NCI-H146 treated with DMSO at 0.1 percent for 48 hours (cell line): ENCODE measurements around the gene C1orf94.

Experiments used
- DNase-seq: peaks from one replicate; lab custom pipeline; 2025; ENCODE audit not compliant: unreplicated experiment; lab: John Stamatoyannopoulos, UW

The C1orf94 gene

DNA sequence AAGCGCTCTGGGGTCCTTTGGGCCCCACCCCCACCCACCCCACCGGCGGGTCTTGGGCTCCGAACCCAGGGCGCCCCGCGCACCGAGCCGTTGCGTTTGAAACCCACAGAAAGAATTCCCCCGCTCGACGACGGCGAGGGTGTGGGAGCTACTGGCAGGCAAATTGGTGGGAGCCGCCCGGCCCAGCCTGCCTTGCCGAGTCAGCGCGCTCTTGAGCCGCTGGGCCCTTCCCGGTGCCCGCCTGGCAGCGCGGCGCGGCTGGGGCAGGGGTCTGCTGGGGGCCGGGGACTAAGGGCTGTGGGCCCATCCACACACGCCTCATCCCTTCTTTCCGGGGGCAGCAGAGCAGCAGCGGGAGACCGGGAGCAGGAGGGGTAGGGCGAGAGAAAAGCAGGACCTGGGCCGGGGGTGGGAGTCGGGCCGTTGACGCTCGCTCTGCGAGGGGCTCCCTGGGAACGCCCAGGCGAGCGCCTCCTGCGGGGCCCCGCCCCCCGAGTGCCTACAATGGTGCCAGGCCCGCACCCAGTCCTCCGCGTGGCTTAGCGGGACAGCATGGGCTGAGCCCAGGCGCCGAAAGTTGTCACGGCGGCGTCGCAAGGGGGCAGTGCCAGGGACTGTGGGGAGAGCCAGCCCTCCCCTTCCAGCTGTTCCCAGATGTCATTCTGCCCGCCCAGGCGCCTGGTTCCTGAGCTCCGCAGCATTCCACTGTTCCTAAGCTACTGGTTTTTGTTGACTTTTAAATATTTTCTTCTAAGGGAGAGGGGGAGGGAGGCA lies at the start of gene C1orf94:
Gene C1orf94, plus strand, starts transcription at position 78 of the 774 bp plus-strand sequence. CDS start 883 bp downstream, outside the sequence.
- no peak for DNase-seq

DNA sequence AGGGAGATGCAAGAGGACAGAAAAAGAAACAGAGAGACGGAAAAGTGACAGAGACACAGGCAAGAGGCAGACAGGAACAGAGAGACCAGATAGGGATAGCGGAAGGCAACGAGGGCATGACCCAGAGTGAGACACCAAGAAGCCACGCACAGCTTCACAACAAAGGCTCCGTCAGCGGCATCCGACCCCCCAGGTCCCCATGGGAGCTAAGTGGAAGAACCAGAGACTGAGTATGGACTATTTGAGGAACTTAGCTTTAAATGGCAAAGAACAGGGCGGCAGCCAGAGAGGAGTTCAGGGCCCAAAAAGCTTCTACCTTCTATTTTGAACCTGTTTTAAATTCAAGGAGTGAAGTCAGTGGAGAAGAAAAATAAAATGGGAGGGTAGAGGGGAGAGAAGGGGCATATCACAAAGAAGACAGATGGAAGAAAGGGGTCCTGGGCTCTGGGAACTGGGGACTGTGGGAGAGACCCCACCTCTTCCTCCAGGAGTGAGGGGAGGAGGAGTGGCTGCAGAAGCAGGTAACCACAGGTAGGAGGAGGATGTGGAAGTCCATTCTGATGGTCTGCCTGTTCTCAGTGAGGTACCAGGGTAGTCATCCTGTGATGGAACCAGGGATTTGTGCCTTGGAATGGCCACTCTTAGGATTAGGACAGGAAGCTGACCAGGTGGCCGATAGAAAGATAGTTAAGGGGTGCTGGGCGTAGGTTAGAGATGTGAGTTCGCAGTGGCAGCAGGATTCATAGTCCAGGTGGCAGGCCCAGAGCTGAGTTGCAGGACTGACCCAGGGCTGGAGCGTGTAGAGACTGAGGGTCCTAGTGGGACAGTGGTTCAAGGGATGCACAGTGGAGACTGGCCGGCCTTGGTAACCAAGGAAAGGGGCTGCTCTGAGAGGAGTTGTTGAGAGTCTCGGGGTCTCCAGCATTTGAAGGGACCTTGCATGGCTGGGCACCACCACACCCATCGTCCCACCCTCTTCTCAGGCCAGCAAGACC lies 49.4 kb upstream of the C1orf94 start:
- DNase-seq = no peak

- DNase-seq = no peak
These were observed 48.4 kb upstream of the C1orf94 start for GRCh38 chr1:34128186-34128889.

GRCh38 chr1:34129630-34130029 lies 47.1 kb upstream of the C1orf94 start:
- no peak for DNase-seq

- DNase-seq = no peak
These were observed 46.4 kb upstream of the C1orf94 start for GRCh38 chr1:34130306-34130705.

GRCh38 chr1:34131396-34132160 lies 45.1 kb upstream of the C1orf94 start:
- no peak for DNase-seq

DNA sequence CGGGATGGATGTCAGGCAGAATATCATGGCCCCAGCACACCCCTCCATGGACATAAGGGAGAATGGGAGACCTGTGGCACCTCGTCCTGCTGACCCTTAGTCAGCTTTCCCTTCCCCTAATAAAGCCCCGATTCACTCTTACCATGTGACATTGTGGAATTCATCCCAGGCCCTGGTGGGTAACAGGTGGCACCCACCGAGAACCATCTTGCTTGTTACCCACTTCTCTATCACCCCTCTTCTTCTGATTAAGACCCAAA lies 44.6 kb upstream of the C1orf94 start:
- DNase-seq = no peak

DNA sequence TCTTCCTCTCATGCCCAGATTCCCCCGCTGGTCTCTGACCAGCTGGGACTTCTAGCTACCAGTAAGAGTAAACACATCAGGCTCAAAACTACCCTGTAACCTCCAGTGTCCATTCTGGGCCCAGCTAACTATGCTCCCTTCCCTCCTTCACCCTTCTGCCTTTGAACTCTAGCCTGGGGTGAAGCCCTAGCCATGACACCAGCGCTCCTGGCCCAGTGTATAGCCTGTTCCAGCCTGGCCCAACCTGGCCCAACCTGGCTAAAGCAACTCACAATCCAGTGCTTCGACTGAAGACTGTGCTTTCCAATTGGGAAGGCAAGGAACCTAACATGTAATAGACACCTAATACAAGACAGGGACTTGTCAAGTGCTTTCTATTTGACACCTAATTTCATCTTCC lies 39.3 kb upstream of the C1orf94 start:
- no peak for DNase-seq

DNA sequence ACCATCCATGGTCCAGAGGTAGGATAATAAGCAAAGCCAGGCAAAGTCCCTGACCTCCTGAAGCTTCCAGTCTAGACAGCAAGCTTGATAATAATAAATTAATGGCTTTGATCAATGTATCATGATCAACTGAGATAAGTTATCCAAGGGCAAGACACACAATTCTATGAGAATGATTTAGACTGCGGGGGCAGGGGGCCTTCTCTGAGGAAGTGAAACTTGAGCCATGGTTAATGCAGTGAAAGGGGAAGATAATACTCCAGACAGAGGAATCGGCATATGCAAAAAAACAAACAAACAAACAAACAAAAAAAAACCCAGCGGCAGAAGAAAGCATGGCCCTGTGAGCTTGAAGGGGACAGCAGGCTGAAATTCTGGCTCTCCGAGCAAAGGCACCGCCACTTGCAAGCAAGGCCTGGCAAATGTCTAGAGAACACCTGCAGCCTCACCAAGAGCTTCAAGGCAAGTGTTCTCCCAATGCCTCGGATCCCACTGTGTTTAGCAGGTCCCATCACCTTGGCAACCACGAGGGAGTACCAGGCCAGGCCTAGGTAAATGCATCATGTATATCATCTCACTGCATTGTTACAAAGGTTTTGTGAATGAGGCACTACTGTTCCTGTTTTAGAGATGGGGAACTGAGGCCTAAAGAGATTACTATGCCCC lies 36.6 kb upstream of the C1orf94 start:
- DNase-seq = no peak

- no peak for DNase-seq
These were observed 32.7 kb upstream of the C1orf94 start for GRCh38 chr1:34143975-34144374.

DNA sequence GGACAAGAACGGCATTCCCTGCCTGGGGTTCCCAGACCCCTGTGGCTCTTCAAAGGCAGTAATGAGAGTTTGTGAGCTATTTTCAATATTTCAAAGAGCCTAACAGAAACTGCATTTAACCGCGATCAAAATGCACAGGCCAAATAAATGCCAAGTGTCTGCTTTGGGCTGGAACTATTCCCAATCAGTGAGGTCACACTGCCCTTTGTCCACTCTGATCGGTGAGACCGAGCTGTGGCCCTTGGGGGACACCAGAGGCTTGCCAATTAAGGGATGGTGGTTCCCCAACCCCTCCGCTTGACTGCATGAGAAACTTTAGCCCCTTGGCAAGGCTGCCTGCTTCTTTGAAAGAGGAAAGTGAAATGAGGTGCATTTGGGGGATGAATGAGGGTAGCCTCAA lies 31.9 kb upstream of the C1orf94 start:
- DNase-seq = no peak

GRCh38 chr1:34147301-34147700 lies 29.4 kb upstream of the C1orf94 start:
- no peak for DNase-seq

DNA sequence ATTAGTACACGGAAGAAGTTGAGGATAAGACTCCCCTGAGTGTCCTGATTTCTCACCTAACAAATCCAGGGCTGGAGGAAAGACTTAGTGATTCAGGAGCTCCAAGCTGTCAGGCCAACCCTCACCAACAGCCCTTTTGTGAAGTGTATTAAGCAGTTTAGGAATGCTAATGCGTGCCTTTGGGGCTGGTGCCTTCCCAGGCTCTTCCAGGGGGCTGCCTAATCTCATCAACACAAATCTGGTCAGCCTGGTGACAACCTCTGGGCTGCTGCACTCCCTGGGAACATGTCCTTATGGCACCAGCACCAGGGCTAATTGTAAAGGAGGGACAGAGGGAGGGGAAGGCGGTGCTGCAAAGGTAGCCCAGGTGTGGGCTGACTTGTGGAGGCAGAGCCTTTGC lies 27.2 kb upstream of the C1orf94 start:
- no peak for DNase-seq

DNA sequence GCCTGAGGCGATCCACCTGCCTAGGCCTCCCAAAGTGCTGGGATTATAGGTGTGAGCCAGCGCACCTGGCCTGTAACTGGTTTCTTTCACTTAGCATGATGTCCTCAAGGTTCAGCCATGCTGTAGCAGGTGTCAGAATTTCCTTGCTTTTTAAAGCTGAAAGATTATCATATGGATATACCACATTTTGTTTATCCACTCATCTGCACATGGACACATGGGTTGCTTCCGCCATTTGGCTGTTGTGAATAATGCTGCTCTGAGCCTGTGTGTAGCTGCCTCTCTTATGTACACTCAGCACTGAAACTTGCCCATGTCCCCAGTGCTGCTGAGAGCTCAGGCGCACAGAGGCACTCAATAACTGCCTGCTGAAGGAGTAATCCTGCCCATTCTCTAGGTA lies 23.5 kb upstream of the C1orf94 start:
- DNase-seq = no peak

DNA sequence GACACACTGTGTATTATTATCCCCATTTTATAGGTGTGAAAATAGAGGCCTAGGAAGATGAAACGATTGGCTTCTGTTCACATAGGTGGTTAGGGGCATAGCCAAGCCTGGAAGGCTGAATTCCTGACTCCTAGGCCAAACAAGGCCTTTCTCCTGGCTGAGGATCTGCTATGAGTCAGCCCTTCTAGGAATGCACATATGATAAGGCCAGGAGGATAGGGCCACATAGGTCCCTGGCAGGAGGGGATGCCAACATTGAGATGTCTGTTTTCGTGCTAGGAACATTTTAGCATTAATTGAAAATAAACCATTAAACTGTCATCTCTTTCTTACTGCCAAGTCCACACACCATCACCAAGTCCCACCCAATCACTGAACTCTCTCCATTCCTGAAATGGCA lies 20.8 kb upstream of the C1orf94 start:
- no peak for DNase-seq

DNA sequence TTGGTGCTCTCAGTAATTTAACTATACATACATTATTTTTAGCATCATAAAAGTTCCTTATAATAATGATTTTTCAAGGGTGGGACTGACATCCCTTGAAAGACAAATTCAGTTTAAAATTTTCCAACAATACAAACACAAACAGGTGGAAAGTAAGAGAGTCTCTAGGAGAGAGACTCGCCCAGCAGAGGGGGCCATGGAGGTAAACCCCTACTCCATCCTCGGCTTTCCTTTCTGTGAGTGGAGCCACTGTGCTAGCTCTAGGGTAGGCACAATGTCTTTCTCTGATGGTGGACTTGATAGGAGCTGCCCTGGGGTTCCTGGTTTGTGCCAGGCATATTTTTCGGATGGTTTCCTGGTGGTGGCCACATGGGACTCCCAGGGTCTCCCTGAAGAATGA lies 20.0 kb upstream of the C1orf94 start:
- DNase-seq = no peak

- DNase-seq = no peak
These were observed 13.6 kb upstream of the C1orf94 start for GRCh38 chr1:34162852-34163766.

DNA sequence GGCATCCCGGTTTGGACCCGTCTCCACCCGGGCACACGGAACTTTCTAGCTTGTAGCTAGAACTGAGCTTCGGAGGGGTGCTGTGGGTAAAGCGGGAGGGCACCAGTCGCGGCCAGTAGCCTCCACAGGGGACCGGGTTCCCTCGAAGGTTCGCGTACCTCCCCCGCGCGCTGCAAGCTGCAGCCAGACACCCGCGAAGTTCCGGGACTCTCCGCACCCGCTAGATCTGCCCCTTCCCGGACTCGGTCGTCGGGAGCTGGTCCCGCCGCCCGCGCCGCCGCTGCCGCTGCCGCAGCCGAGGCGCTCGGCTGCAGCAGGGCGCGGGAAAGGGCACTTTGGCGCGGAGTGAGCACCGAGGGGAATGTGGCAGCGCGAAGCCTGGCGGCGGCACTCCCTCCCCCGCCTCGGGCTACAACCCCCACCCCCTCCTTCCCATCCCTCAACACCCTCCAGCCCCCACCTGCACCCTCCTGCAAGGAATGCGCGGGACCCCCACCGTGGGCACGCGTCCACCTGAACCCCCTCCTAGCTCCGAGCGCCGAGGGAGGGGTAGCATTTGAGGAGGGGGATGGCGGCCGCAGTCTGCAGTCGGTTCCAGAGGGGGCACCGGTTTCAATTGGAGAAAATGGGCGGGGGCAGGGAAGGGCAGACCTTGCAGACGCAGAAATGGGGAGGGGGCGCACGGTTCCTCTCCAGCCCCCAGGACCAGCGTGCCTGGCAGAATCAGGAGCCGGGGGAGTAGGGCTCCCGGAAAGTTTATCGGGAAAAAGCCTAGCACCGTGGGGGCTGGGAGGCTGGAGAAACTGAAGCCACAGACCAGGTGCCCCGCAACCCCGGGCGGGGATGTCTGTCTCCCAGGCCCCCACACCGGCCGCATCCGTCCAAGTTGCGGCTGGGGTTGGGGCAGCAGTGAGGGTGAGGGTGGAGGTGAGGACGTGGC lies 12.6 kb upstream of the C1orf94 start:
- DNase-seq = no peak
